ENCODE results near the gene SMCO2. TPM values are rescaled to one million over a fixed set of nuclear protein-coding genes. Genes with fewer than 3 reads are reported as not detected.

Gene SMCO2
- total and polyA plus RNA-seq, 9 of the 15 experiments (the other 6 are each of a cell fraction or from before 2014, with no cell fraction given) = not detected

GRCh38 chr12:27521981-27522380 is 75.4 kb downstream of the SMCO2 start:
- BruUV-seq (replicated peaks) = no TSS peak
- H3K4me2 ChIP-seq (ENCODE audit: insufficient read depth, low read length) = no peak overlapping the region
- intact Hi-C loops (cut with micrococcal nuclease) = no loop called here
- H3K9me3 ChIP-seq (replicated peaks; ENCODE audit: control insufficient read depth, insufficient read depth, low read depth, low read length) = no peaks in the 10 kb centered on the region
- no peak overlapping the region for H2AFZ ChIP-seq (ENCODE audit: low read depth, low read length)
- no peak overlapping the region for H3K27ac ChIP-seq (ENCODE audit: extremely low read depth, low read depth, low read length)
- H3K4me3 ChIP-seq = no peak overlapping the region
- CTCF ChIA-PET (ENCODE audit: low intra/inter-chr PET ratio) = no interaction called here
- H3K27me3 ChIP-seq (ENCODE audit: control insufficient read depth in 2 of 2, insufficient read depth in 2 of 2, low read length in 2 of 2) = peaks cover 0 to 17% of the 10 kb centered on the region in 2 experiments; a peak in 3 of 5 replicates
- POLR2A ChIA-PET = interaction anchor here (1.0 kb wide), 1 partner anchor 35 kb away, joined by 3 read pairs; no protein-coding TSS in a partner anchor
- H3K9me1 ChIP-seq (ENCODE audit: control insufficient read depth, insufficient read depth, low read length) = no peaks in the 10 kb centered on the region
- H3K36me3 ChIP-seq (ENCODE audit: control insufficient read depth, insufficient read depth, low read length) = no peaks in the 10 kb centered on the region
- in situ Hi-C loops (cut with MboI) = no loop called here
- ATAC-seq (no peak), FAIRE-seq (no peak), DNase-seq (ENCODE audit: extremely low read depth in 1 of 4, low spot score in 3 of 4) (no peak)
- H3K9ac ChIP-seq (ENCODE audit: insufficient read depth in 1 of 2, low read depth in 2 of 2, low read length in 2 of 2) = no peak overlapping the region
- no peaks in the 10 kb centered on the region for H4K20me1 ChIP-seq (replicated peaks; ENCODE audit: control insufficient read depth, insufficient read depth, low read length)
- WGBS (ENCODE audit: insufficient coverage, low coverage, missing lambda C conversion rate) = 37% methylated on average over 4 of the region's 4 CpGs
- peaks cover 9 to 14% of the 10 kb centered on the region in 2 experiments for H3K4me1 ChIP-seq (replicated peaks in 1 of 2; ENCODE audit: control insufficient read depth in 2 of 2, insufficient read depth in 2 of 2, low read length in 2 of 2)
- H3K79me2 ChIP-seq (ENCODE audit: control insufficient read depth, insufficient read depth, low read length) = no peaks in the 10 kb centered on the region
- TF ChIP-seq CBX3 (IDR thresholded peaks at IDR 0.05; ENCODE audit: borderline replicate concordance in 1 of 2, low read length in 2 of 2) (no peak), PURB (CRISPR knock-in tag; IDR thresholded peaks at IDR 0.05; ENCODE audit: low read depth) (no peak), CTCF (IDR thresholded peaks at IDR 0.05 in 2 of 3, conservative IDR thresholded peaks at IDR 0.05 in 1 of 3; ENCODE audit: insufficient read depth in 2 of 3, low read depth in 1 of 3, low read length in 3 of 3) (no peak), HBP1 (CRISPR knock-in tag; IDR thresholded peaks at IDR 0.05) (no peak), LARP7 (IDR thresholded peaks at IDR 0.05) (no peak), MITF (IDR thresholded peaks at IDR 0.05) (no peak), ZKSCAN1 (IDR thresholded peaks at IDR 0.05; ENCODE audit: low read depth, low read length) (no peak)

Measured in K562 (cell line).